Hematopoietic multipotent progenitor cell treated with erythropoietin and hydrocortisone succinate and interleukin-3 and kit ligand, for 15 days (in vitro differentiated cells): ENCODE results near the gene GPR161.

Experiments
- DNase-seq: peaks from one replicate; pipeline ENCODE4 v3.0.0-alpha.2; 2015; ENCODE audit warnings: low spot score

GPR161 gene

DNA sequence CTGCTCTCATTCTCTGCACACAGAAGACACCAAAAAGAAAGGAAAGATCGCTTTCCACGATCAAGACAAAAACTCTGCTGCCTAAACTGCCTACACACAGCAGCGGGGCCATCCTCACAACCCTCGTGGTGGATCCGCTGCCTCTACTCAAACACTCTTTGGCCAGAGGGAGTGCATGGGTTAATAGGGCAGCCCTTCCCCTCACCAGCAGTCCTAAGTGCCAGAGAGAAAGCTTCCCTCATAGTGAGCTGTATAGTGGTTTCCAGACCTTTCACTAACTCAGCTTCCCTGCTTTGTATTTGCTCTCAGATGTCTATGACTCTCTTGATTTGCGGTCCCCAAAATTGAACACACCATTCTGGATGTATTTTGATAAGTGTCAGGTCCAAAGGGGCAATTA is 30.9 kb downstream of the GPR161 start:
- DNase-seq: no peak

DNA sequence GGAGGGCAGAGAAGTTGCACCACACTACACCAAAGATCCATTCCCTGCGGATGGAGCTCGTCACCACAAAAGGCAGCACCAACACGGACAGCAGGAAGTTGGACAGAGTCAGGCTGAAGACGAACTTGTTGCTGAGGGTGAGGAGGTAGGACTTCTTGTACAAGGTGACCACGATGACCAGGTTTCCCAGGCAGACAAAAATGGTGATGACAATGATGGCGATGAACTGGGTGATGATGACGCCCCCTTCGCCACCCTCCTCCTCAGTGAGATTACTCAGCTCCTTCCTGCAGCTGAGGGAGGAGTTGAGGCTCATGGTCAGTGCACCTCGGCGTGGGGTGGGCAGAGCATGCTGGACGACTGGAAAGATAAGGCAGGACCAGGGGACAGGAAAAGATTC is 32.2 kb downstream of the GPR161 start:
- DNase-seq: no peak

DNA sequence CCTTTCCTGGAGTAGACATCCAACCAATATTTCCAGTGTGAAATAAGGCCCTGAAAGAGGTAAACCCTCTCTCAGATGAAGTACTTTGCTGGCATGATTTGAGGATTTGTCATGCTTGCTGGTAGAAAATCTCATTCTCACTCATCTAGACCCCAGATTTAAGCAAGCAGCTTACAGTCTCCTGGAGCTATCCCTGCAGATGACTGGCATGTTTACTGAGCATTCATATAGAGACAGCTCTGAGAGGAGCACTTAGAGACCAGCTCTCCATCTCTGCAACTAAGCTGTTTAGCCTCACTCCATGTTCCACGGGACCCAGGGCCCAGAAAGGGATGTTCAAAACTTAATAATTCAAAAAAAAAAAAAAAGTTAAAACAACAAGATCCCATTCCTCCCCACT is 34.2 kb downstream of the GPR161 start:
- no peak for DNase-seq

DNA sequence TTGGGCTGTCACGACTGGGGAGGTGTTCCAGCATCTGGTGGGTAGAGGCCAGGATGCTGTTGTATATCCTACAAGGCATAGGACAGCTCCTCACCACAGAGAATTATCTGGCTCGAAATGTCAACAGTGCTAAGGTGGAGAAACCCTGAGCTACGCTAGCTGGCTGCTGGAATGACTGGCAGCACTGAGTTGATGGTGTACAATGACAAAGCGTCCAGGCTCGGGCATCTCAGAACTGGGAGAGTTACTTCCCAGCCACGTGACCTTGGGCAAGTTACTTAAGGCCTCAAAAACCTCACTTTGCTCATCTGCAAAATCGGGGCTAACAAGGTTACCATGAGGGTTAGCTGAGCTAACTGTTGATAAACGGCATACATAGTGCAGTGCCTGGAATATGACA is 35.4 kb downstream of the GPR161 start:
- DNase-seq: no peak

DNA sequence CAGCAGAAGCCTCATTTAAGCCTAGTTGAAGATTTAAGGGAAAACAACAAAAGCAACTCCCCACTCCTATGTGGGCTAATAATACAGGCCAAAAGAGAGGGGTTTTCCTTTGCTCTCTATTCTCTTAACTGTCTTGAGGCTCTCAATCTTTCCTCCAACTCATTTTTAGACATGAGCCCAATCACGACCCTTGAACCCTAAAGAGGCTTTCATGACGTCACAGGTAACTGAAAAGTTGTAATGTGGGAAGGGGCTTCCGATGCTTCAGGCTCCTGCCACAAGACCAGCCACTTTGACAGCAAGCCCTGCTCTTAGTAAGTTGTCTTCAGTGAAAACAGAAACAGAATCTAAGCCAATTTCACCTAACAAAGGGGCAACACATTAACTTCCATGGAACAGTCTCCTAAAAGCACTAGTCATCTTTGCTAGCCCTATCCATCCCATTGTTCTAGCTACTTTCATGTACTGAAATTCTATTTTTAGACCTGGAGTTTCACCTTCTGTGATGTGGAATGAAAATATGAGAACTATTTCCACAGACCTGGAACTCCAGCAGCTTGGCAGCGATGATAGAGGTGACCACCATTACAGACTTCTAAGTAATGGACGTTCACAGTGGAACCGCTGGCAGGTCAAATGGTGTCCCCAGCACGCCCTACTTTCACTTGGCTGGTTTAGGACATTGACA is 36.3 kb downstream of the GPR161 start:
- no peak for DNase-seq

DNA sequence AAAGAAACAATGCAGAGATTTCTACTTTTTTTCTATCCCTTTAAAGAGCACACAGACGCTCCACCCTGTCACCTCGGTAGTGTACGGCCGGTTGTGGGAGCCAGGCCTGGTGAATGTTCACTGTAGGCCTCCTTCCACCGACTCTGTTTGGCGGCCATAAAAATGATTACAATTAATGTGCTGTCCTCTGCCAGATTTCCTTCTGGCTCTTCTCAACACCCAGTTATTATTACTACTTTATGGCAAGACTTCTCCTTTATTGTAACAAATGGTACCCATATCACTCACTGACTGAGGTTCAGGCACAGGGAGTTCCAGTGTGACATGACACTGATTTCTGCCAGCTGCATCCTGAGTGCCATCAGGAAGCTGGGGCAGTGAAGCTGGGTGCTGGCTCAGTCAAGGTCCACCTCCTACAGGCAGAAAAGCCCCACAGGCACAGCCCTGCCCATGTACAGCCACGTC is 37.4 kb downstream of the GPR161 start:
- no peak for DNase-seq

DNA sequence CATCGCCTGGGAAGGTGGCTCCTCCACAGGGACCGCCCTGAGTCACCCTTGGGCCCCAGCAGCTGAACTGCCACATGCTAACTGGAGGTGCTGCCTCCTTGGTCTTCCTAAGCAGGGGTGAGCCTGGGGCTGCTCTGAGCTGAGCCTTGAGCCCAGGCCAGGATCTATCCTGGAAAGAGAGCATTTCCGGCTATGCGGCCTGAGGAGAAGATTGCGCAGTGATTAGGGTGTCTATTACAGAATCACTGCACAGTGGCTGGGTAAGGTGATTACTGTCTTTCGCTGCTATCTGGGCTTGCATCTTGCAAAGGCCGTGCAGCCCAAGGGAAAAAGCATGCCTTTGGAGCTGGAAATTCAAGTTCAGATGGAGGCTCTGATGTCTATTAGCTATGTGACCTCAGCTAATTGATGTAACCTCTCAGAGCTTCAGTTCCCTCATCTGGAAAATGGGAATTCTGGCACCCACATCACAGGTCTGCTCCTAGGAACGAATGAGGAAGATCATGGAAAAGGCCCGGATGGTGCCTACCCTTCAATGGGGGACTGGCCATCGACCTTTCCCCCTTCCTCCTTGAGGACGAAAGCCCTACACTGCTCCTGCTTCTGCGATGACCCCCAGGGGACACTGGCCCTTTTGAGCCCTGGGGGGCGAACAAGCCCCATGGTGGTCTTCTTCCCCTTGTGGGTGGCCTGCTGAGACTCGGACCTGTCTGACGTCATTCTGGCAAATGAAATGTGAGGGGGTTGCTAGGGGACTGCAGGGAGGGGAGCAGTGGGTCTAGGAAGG is 38.0 kb downstream of the GPR161 start:
- DNase-seq: no peak

DNA sequence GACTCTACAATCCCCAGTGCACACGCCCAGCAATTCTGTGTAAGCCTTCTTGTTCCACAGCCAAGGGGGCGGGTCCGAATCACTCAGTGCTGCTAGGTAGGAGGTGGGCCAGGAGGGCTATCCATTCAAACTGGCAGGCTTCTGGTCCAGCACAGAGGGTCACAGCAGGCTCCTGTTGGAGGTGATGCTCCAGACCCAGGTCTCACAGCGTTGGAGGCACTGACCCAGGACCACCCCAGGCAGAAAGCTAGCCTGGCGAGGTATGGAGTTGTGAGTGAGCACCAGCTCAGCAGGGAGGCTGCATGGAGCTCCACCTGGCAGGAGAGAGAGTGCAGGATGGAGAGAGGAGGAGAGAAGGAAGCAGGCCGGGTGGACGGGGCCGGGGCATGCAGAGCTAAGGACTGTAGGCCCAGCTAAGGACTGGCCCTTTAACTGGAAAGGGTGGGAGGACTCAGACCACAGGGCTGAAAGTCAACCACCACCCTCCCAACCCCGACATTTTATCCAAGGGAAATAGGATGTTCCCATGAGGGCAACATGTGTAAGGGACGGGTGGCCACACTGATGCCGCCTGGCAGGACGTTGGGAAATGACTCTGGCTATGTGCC is 38.7 kb downstream of the GPR161 start:
- no peak for DNase-seq

DNA sequence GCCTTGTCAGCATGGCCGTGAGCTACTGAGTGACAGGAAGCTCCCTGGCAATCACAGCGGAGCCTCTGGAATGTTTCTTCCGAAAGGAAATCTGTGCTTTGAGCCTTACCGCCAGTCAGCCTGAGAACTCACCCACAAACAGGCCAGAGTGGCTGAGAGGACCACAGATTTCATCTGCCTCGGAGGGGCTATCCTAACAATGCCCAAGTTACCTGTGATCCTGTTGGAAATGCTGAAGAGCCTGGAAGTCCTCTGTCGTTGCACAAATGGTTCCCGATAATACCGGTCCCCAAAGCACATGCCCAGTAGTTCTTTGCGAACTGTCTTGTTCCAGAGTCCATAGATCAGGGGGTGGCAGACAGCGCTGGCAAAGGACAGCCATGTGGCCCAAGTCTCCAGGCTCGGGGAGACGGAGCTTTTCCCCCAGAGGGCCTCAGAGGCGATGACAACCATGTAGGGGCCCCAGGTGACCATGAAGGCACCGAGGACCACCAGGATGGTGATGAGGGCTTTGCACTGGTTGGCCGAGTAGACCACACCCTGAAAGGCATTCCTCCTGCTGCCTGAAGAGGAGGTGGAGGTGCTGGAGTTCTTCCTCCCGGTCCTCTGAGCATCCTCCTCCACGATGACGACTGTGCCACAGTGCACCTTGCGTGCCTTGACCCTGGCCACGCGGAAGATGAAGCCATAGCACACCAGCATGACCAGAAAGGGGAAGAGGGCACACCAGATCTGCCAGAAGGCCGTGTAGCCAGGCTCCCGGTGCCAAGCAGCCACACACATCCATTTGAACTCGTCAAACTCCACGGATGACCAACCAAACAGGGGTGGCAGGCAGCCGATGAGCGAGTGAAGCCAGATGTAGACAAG is 40.2 kb downstream of the GPR161 start:
- no peak for DNase-seq

DNA sequence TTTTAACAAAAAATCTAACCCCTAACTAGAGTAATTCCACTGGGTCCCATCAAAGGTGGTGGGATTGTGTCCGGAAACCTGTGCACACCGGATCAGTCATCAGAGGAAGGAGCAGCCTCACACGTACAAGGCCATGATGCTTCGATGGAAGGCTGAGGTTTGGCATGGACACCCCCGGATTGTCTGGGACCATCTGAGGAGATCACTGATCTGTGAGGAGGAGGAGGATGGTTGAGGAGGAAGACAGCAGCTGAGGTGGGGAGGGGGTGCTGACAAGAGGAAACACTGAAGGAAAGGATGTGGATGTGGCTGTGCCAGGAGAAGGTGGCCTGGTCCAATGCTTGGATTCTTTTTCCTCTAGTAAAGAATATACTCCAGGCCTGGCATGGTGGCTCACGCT is 41.3 kb downstream of the GPR161 start:
- DNase-seq: no peak

DNA sequence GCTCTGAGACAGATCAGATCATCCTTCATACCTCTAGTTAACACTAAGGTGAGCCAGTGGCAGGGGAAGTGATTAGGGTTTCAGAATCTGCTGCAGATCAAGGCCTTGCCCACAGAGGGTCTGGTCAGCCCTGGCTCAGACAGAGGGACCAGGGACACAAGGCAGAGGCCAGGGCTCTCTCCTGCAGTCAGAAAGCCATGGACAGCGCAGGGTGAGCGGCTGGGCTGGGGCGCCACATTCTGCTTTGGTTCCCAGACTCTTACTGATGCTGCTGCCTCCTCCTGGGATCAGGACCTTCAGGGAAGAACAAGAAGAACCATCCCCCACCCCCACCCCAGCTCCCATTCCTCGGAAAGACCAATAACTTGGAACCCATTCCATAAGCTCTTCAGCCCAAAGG is 43.1 kb downstream of the GPR161 start:
- DNase-seq: no peak

DNA sequence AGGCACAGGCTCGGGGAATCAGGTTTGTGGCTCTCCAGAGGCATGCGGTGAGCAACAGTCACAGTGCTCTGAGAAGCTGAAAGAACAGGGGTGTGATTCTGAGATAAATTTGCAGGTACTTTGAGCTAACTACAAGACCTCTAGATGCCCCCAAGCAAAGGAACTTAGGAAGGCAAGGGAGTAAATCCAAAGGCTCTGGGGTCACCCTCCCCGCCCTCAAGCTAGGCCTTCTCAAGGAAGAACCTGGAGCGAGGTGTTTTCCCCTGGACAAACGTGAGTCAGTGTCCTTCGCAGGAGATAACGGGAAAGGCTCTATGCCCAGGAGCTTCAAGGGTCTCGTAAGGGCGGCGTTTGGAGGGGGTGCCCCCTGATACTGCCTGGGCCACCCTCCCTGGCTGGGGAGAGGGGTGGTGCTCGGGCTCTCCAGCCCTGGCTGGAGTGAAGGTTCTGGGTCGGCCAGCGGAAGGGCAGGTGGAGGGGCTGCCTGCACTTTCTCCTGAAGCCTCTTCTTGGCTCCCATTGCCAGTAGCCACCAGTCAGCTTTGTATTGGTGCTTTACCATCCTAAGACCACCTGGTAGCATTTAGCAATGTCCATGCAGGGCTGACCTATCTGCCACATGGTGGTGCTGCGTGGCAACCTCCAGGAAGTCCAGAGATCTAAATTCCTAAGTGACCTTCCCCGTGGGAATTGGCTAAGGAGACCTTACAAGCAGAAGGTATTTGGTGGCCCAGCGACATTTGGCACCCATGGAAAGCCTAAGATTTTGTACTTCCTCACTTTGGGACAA is 44.0 kb downstream of the GPR161 start:
- DNase-seq: no peak

DNA sequence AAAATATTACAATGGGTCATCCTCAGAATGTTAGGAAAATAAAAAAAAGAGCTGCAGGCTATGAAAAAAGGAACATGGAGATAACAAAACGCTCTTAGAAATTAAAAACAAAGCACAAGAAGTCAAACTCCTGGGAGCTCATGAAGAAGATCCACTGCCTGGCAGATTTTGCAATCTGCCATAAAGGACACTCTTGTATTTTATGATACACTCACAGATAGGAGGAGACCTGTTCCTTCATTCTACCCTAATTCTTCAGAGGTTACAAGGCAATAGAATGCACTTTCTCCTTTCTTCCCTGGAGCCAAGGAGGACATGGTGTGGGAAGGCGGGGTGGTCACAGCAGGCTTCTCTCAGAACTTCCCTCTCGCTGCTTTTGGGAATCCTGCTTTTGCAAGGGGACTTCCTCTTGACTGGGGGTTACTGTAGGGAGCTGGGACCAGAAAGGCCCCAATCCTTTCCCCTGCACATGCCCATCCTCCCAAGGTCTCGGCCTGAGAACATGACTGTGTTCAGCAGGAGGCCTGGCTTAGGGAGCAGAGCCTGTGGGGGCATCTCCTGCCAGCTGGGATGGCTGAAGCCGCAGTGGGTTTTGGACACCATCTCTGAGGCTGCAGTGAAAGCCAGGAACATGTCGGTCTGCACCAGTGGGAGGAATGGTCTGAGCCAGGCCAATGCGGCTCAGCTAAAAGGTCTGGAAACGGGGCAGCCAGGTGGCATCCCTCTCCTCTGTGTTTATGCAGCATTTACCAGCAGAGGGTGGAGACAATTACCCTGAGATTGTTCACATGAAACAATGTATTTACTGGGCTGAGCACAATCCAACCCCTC is 44.8 kb downstream of the GPR161 start:
- DNase-seq: no peak

DNA sequence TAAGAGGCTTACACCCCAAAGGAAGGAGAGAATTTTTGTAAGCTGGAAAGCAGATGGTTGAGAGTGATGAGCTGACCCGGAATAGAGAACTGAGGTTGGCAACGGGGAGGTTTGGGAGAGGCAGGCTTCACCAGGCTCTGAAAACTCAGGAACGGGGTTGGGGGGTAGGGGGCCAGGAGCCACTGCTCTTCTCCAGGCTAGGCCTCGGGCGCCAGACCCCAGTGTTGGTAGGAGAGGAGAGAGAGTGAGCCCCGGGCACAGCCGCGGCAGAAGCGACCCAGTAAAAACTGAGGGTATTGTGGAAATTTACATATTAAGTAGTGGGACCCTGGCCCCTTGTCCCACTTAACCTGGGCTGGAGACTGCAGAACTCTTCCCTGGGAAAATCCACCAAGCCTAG is 45.7 kb downstream of the GPR161 start:
- no peak for DNase-seq

DNA sequence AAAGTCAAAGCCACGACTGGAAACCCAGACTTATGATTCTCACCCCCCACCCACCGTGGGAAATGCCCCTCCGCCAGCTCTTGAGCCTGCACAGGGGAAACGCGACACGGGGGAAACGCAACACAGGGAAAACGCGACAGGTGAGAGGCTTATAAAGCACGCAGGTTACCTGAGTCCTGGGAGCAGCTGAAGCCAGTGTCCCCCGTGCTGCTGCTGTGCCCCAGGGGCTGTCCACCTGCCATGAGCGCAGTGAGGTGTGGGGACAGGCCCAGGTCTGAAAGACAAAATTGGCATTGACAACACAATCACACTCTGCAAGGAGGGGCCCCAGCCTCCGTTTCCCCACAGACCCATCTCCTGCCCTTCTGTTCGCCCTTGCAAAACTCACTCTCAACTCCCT is 46.3 kb downstream of the GPR161 start:
- no peak for DNase-seq

DNA sequence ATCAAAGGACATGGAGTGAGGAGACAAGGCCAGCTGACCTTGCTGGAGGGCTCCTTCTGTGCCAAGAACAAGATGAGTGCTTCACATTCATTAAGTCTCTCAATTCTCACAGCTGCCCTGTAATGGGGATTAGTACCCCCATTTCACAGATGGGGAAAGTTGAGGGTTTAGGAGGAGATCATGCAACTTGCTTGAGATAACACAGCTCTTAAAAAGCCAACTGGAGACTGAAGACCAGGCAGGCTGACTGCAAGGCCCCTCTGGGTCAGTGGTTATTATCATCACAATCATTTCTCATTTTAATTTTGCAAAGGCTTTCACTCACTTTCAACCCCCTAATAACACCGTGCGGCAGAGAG is 46.8 kb downstream of the GPR161 start:
- DNase-seq: no peak

DNA sequence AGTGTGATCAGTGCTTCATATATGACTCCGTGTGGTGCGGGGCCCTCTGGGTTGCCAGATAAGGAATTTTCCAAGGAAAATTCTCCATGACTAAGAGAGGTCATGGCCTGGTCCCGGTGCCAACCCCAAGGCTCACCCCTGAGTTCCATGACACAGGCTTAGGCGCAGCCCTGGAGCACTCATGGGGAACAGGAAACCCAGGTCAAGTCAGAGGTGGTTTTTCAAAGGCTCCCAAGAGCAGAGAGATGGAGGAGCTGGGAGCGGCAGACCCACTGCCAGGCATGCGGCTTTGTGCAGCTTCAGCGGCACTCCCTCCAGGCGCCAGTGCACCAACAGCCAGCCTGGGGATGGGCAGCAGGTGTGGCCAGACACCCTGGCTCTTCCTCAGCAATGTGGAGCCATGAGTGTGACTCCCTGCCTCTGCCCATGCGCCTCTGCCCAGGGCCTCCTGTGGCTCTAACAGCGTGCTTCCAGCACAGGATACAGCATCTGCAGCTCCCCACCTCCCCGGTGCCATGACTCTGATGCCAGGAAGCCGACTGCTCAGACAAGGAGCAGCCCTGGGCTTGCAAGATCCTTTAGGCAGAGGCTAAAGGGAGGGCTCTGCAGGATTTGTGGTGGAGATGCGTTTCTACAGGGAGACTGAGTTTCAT is 47.3 kb downstream of the GPR161 start:
- no peak for DNase-seq

DNA sequence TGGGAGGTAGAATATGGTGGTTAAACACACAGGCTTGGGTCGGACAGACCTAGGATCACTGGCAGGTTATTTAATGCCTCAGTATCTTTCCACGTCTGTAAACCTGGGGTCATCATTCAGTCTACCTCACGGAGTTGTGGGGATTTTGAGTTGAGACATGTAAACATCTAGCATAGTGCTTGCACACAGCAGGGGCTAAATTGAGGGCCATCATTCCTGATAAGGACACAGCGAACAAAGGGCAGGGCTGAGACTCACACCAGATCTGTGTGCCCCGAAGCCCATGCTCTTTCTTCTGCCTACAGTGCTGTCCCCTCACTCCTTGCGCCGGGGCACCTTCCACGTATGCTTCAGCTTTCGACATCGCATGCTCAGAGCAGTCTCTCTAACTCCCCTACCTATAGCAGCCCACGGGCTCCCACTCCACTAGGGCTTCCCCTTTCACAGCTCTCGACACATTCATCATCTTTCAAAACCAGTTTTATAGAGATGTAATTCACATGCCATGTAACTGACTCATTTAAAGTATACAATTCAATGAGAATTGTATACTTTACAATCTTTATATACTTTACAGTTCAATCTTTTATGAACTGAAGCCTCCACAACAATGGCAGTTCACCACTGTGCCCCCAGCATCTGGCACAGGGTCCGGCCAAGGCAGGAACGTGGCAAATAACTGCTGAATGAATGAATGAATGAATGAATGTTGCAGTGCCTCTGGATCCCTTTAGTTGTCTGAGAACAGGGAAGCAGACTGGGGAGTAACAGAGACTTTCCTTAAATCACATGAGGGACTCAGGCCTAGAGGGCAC is 48.0 kb downstream of the GPR161 start:
- DNase-seq: no peak

DNA sequence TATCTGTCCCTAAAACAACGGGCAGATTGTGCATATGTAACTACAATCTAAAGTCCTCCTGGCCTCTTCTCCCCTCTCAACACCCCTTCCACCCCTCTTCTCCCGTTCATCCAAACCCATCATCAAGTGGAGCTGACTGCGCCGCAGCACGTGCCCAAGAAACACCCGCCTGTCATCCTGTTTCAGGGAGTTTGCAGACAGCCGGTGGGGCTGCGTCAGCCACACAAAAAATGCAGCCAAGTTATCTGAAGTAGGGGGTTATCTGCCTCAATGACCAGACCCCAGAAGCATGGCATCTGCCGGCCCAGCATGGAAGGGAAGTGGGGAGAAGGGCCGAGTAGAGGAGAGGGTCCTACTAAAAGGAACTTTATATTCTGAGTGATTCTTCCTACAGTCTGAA is 49.0 kb downstream of the GPR161 start:
- no peak for DNase-seq
